ENCODE measurements around the gene CHRM1. TPM values are rescaled to one million over a fixed set of nuclear protein-coding genes. Genes with fewer than 3 reads are reported as not detected.
A peak's percentile ranks its signal among the peaks of the same experiment; 100 is the strongest.

Gene CHRM1
- total and polyA plus RNA-seq, 3 experiments from 2014 or later = not detected

GRCh38 chr11:62931499-62932278 lies 10.5 kb upstream of the CHRM1 start:
- CTCF ChIA-PET = no interaction called here
- Histone ChIP-seq H3K4me1 (ENCODE audit: insufficient read depth, low read length) (no peaks in the 10 kb centered on the region), H3K9me3 (ENCODE audit: low read length) (no peaks in the 10 kb centered on the region), H3K36me3 (ENCODE audit: insufficient read depth, low read length) (no peaks in the 10 kb centered on the region), H3K27ac (ENCODE audit: low read depth, low read length) (no peak overlapping the region), H3K27me3 (ENCODE audit: insufficient read depth, low read length, poor library complexity, severe bottlenecking) (peaks cover 12% of the 10 kb centered on the region), H3K4me3 (ENCODE audit: low read length) (no peak overlapping the region)
- Mint-ChIP-seq H3K27ac (no peak overlapping the region), H3K4me3 (no peak overlapping the region), H3K36me3 (no peaks in the 10 kb centered on the region), H3K27me3 (peaks cover 42 to 50% of the 10 kb centered on the region in 2 donors), H3K4me1 (peaks cover 2 to 9% (median 4%) of the 10 kb centered on the region in 3 donors), H3K9me3 (no peaks in the 10 kb centered on the region)
- POLR2A ChIA-PET = no interaction called here
- DNase-seq = no peak

GRCh38 chr11:62930666-62931065 lies 9.5 kb upstream of the CHRM1 start:
- POLR2A ChIA-PET = no interaction called here
- Histone ChIP-seq H3K4me3 (ENCODE audit: low read length) (no peak overlapping the region), H3K27me3 (ENCODE audit: insufficient read depth, low read length, poor library complexity, severe bottlenecking) (peaks cover 22% of the 10 kb centered on the region), H3K36me3 (ENCODE audit: insufficient read depth, low read length) (no peaks in the 10 kb centered on the region), H3K27ac (ENCODE audit: low read depth, low read length) (no peak overlapping the region), H3K9me3 (ENCODE audit: low read length) (no peaks in the 10 kb centered on the region), H3K4me1 (ENCODE audit: insufficient read depth, low read length) (peaks cover 8% of the 10 kb centered on the region)
- H3K27me3 Mint-ChIP-seq = peaks cover 51 to 60% of the 10 kb centered on the region in 2 donors
- no peak overlapping the region for H3K4me3 Mint-ChIP-seq
- CTCF ChIA-PET = no interaction called here
- H3K9me3 Mint-ChIP-seq = no peaks in the 10 kb centered on the region
- H3K36me3 Mint-ChIP-seq = no peaks in the 10 kb centered on the region
- peaks cover 7 to 19% (median 11%) of the 10 kb centered on the region in 3 donors for H3K4me1 Mint-ChIP-seq
- no peak for DNase-seq
- H3K27ac Mint-ChIP-seq = no peak overlapping the region

GRCh38 chr11:62930157-62930556 lies 9.0 kb upstream of the CHRM1 start:
- no peak overlapping the region for H3K27ac Mint-ChIP-seq
- no peak overlapping the region for H3K4me3 Mint-ChIP-seq
- H3K9me3 Mint-ChIP-seq = no peaks in the 10 kb centered on the region
- H3K4me1 Mint-ChIP-seq = peaks cover 12 to 24% (median 13%) of the 10 kb centered on the region in 3 donors
- no peaks in the 10 kb centered on the region for H3K36me3 Mint-ChIP-seq
- H3K9me3 ChIP-seq (ENCODE audit: low read length) = no peaks in the 10 kb centered on the region
- no peak for DNase-seq
- H3K4me1 ChIP-seq (ENCODE audit: insufficient read depth, low read length) = peaks cover 13% of the 10 kb centered on the region
- CTCF ChIA-PET = interaction anchor here (1.2 kb wide), 1 partner anchor 24 kb away, joined by 3 read pairs; no protein-coding TSS in a partner anchor
- no peaks in the 10 kb centered on the region for H3K36me3 ChIP-seq (ENCODE audit: insufficient read depth, low read length)
- peaks cover 27% of the 10 kb centered on the region for H3K27me3 ChIP-seq (ENCODE audit: insufficient read depth, low read length, poor library complexity, severe bottlenecking)
- peaks cover 55 to 65% of the 10 kb centered on the region in 2 donors for H3K27me3 Mint-ChIP-seq
- no peak overlapping the region for H3K4me3 ChIP-seq (ENCODE audit: low read length)
- no peak overlapping the region for H3K27ac ChIP-seq (ENCODE audit: low read depth, low read length)
- POLR2A ChIA-PET = no interaction called here

- peaks cover 21 to 39% (median 28%) of the 10 kb centered on the region in 3 donors for H3K4me1 Mint-ChIP-seq
- Histone ChIP-seq H3K4me1 (ENCODE audit: insufficient read depth, low read length) (peaks cover 20% of the 10 kb centered on the region), H3K27me3 (ENCODE audit: insufficient read depth, low read length, poor library complexity, severe bottlenecking) (peaks cover 36% of the 10 kb centered on the region), H3K9me3 (ENCODE audit: low read length) (no peaks in the 10 kb centered on the region), H3K27ac (ENCODE audit: low read depth, low read length) (no peak overlapping the region), H3K4me3 (ENCODE audit: low read length) (no peak overlapping the region), H3K36me3 (ENCODE audit: insufficient read depth, low read length) (no peaks in the 10 kb centered on the region)
- POLR2A ChIA-PET = no interaction called here
- H3K27me3 Mint-ChIP-seq = peaks cover 66 to 81% of the 10 kb centered on the region in 2 donors
- no peak overlapping the region for H3K4me3 Mint-ChIP-seq
- no peaks in the 10 kb centered on the region for H3K9me3 Mint-ChIP-seq
- DNase-seq = no peak
- CTCF ChIA-PET = no interaction called here
- H3K36me3 Mint-ChIP-seq = no peaks in the 10 kb centered on the region
- H3K27ac Mint-ChIP-seq = no peak overlapping the region
Measured at GRCh38 chr11:62928011-62928410, 6.8 kb upstream of the CHRM1 start.

GRCh38 chr11:62926680-62927455 lies 5.7 kb upstream of the CHRM1 start:
- Mint-ChIP-seq H3K9me3 (no peaks in the 10 kb centered on the region), H3K4me1 (peaks cover 24 to 44% (median 33%) of the 10 kb centered on the region in 3 donors), H3K4me3 (peak overlapping the region in 5 of 7 donors; percentile 25 to 76 (median 66)), H3K36me3 (peaks cover 0 to 2% (median 0%) of the 10 kb centered on the region in 3 donors), H3K27ac (no peak overlapping the region), H3K27me3 (peaks cover 77 to 87% of the 10 kb centered on the region in 2 donors)
- Histone ChIP-seq H3K36me3 (ENCODE audit: insufficient read depth, low read length) (no peaks in the 10 kb centered on the region), H3K4me3 (ENCODE audit: low read length) (no peak overlapping the region), H3K27ac (ENCODE audit: low read depth, low read length) (no peak overlapping the region), H3K9me3 (ENCODE audit: low read length) (no peaks in the 10 kb centered on the region), H3K27me3 (ENCODE audit: insufficient read depth, low read length, poor library complexity, severe bottlenecking) (peaks cover 39% of the 10 kb centered on the region), H3K4me1 (ENCODE audit: insufficient read depth, low read length) (peaks cover 20% of the 10 kb centered on the region)
- ChIA-PET POLR2A (no interaction called here), CTCF (interaction anchor here (1.4 to 5.0 kb wide), 2 partner anchors 18 to 21 kb away, joined by 3 to 23 read pairs; no protein-coding TSS in a partner anchor)
- DNase-seq = no peak

- POLR2A ChIA-PET = no interaction called here
- no peaks in the 10 kb centered on the region for H3K9me3 Mint-ChIP-seq
- no peak for DNase-seq
- peak overlapping the region; percentile 53 to 76 (median 66) for H3K4me3 Mint-ChIP-seq
- H3K27me3 Mint-ChIP-seq = peaks cover 74 to 85% of the 10 kb centered on the region in 2 donors
- Histone ChIP-seq H3K36me3 (ENCODE audit: insufficient read depth, low read length) (no peaks in the 10 kb centered on the region), H3K9me3 (ENCODE audit: low read length) (no peaks in the 10 kb centered on the region), H3K4me3 (ENCODE audit: low read length) (no peak overlapping the region), H3K4me1 (ENCODE audit: insufficient read depth, low read length) (peaks cover 20% of the 10 kb centered on the region), H3K27ac (ENCODE audit: low read depth, low read length) (no peak overlapping the region), H3K27me3 (ENCODE audit: insufficient read depth, low read length, poor library complexity, severe bottlenecking) (peaks cover 39% of the 10 kb centered on the region)
- CTCF ChIA-PET = interaction anchor here (1.4 to 5.0 kb wide), 2 partner anchors 17 to 20 kb away, joined by 3 to 23 read pairs; no protein-coding TSS in a partner anchor
- peaks cover 24 to 44% (median 33%) of the 10 kb centered on the region in 3 donors for H3K4me1 Mint-ChIP-seq
- H3K27ac Mint-ChIP-seq = peak overlapping the region in 1 of 8 donors; percentile 24
- H3K36me3 Mint-ChIP-seq = peaks cover 0 to 2% (median 0%) of the 10 kb centered on the region in 3 donors
Measured at GRCh38 chr11:62925745-62926679, 4.8 kb upstream of the CHRM1 start.

- peaks cover 0 to 2% (median 0%) of the 10 kb centered on the region in 3 donors for H3K36me3 Mint-ChIP-seq
- H3K4me1 Mint-ChIP-seq = peaks cover 24 to 44% (median 33%) of the 10 kb centered on the region in 3 donors
- ChIA-PET POLR2A (no interaction called here), CTCF (interaction anchor here (1.4 to 5.0 kb wide), 2 partner anchors 17 to 19 kb away, joined by 3 to 23 read pairs; no protein-coding TSS in a partner anchor)
- H3K27ac Mint-ChIP-seq = no peak overlapping the region
- no peak for DNase-seq
- H3K4me3 Mint-ChIP-seq = peak overlapping the region in 5 of 7 donors; percentile 27 to 70 (median 66)
- H3K9me3 ChIP-seq (ENCODE audit: low read length) = no peaks in the 10 kb centered on the region
- H3K4me3 ChIP-seq (ENCODE audit: low read length) = no peak overlapping the region
- H3K27me3 ChIP-seq (ENCODE audit: insufficient read depth, low read length, poor library complexity, severe bottlenecking) = peaks cover 39% of the 10 kb centered on the region
- no peaks in the 10 kb centered on the region for H3K36me3 ChIP-seq (ENCODE audit: insufficient read depth, low read length)
- no peak overlapping the region for H3K27ac ChIP-seq (ENCODE audit: low read depth, low read length)
- no peaks in the 10 kb centered on the region for H3K9me3 Mint-ChIP-seq
- H3K4me1 ChIP-seq (ENCODE audit: insufficient read depth, low read length) = peaks cover 20% of the 10 kb centered on the region
- H3K27me3 Mint-ChIP-seq = peaks cover 67 to 81% of the 10 kb centered on the region in 2 donors
Measured at GRCh38 chr11:62925308-62925707, 4.1 kb upstream of the CHRM1 start.
